ENCODE measurements around the gene FLNB.

The FLNB gene

GRCh38 chr3:57977818-57978235 lies 30.4 kb upstream of the FLNB start:
- Histone ChIP-seq H4K20me1 (ENCODE audit: insufficient read depth, low read length) (no peaks in the 10 kb centered on the region), H3K36me3 (replicated peaks; ENCODE audit: insufficient read depth, low read length) (no peaks in the 10 kb centered on the region), H3K9me3 (replicated peaks; ENCODE audit: insufficient read depth, low read length) (no peaks in the 10 kb centered on the region), H3K9ac (ENCODE audit: low read length) (no peak overlapping the region), H3K4me3 (ENCODE audit: low read length) (no peak overlapping the region), H3K27me3 (replicated peaks; ENCODE audit: insufficient read depth, low read length) (no peaks in the 10 kb centered on the region), H3K27ac (ENCODE audit: low read length) (no peak overlapping the region), H3K4me2 (ENCODE audit: low read depth, low read length) (no peak overlapping the region), H3F3A (ENCODE audit: insufficient read depth, low read length) (no peaks in the 10 kb centered on the region), H3K4me1 (ENCODE audit: low read length) (no peaks in the 10 kb centered on the region), H2AFZ (ENCODE audit: low read length) (no peak overlapping the region), H3K79me2 (ENCODE audit: low read length) (no peaks in the 10 kb centered on the region), H3K9me2 (replicated peaks; ENCODE audit: insufficient read depth, low read length) (no peaks in the 10 kb centered on the region)
- DNase-seq, result no peak
- TF ChIP-seq EZH2 (optimal IDR thresholded peaks at IDR 0.05; ENCODE audit: low read depth, low read length), result no peak
- TF ChIP-seq EZH2phosphoT487 (IDR thresholded peaks at IDR 0.05; ENCODE audit: low read length), result no peak
- TF ChIP-seq CTCF (IDR thresholded peaks at IDR 0.05; ENCODE audit: low read length), result no peak

GRCh38 chr3:57978316-57978715 lies 29.9 kb upstream of the FLNB start:
- H3K9me3 ChIP-seq (replicated peaks; ENCODE audit: insufficient read depth, low read length), result no peaks in the 10 kb centered on the region
- no peaks in the 10 kb centered on the region for H4K20me1 ChIP-seq (ENCODE audit: insufficient read depth, low read length)
- H3K27ac ChIP-seq (ENCODE audit: low read length), result no peak overlapping the region
- no peak overlapping the region for H2AFZ ChIP-seq (ENCODE audit: low read length)
- H3K9me2 ChIP-seq (replicated peaks; ENCODE audit: insufficient read depth, low read length), result no peaks in the 10 kb centered on the region
- H3K4me1 ChIP-seq (ENCODE audit: low read length), result peaks cover 1% of the 10 kb centered on the region
- TF ChIP-seq EZH2 (optimal IDR thresholded peaks at IDR 0.05; ENCODE audit: low read depth, low read length) (no peak), CTCF (IDR thresholded peaks at IDR 0.05; ENCODE audit: low read length) (no peak), EZH2phosphoT487 (IDR thresholded peaks at IDR 0.05; ENCODE audit: low read length) (no peak)
- no peaks in the 10 kb centered on the region for H3K79me2 ChIP-seq (ENCODE audit: low read length)
- no peaks in the 10 kb centered on the region for H3F3A ChIP-seq (ENCODE audit: insufficient read depth, low read length)
- H3K9ac ChIP-seq (ENCODE audit: low read length), result no peak overlapping the region
- no peak overlapping the region for H3K4me3 ChIP-seq (ENCODE audit: low read length)
- no peaks in the 10 kb centered on the region for H3K36me3 ChIP-seq (replicated peaks; ENCODE audit: insufficient read depth, low read length)
- no peak for DNase-seq
- H3K4me2 ChIP-seq (ENCODE audit: low read depth, low read length), result no peak overlapping the region
- H3K27me3 ChIP-seq (replicated peaks; ENCODE audit: insufficient read depth, low read length), result no peaks in the 10 kb centered on the region

- no peaks in the 10 kb centered on the region for H3K9me3 ChIP-seq (replicated peaks; ENCODE audit: insufficient read depth, low read length)
- H3K4me1 ChIP-seq (ENCODE audit: low read length), result peaks cover 14% of the 10 kb centered on the region
- H3K9ac ChIP-seq (ENCODE audit: low read length), result no peak overlapping the region
- no peak overlapping the region for H3K4me2 ChIP-seq (ENCODE audit: low read depth, low read length)
- no peak overlapping the region for H3K4me3 ChIP-seq (ENCODE audit: low read length)
- DNase-seq, result no peak
- H3K9me2 ChIP-seq (replicated peaks; ENCODE audit: insufficient read depth, low read length), result no peaks in the 10 kb centered on the region
- TF ChIP-seq EZH2phosphoT487 (IDR thresholded peaks at IDR 0.05; ENCODE audit: low read length), result no peak
- TF ChIP-seq EZH2 (optimal IDR thresholded peaks at IDR 0.05; ENCODE audit: low read depth, low read length), result no peak
- no peak for TF ChIP-seq CTCF (IDR thresholded peaks at IDR 0.05; ENCODE audit: low read length)
- no peaks in the 10 kb centered on the region for H3K36me3 ChIP-seq (replicated peaks; ENCODE audit: insufficient read depth, low read length)
- no peaks in the 10 kb centered on the region for H3K27me3 ChIP-seq (replicated peaks; ENCODE audit: insufficient read depth, low read length)
- H3K27ac ChIP-seq (ENCODE audit: low read length), result no peak overlapping the region
- H3K79me2 ChIP-seq (ENCODE audit: low read length), result no peaks in the 10 kb centered on the region
- H2AFZ ChIP-seq (ENCODE audit: low read length), result no peak overlapping the region
- no peaks in the 10 kb centered on the region; the same call in 1 of the 2 replicates for H3F3A ChIP-seq (ENCODE audit: insufficient read depth, low read length)
- no peaks in the 10 kb centered on the region for H4K20me1 ChIP-seq (ENCODE audit: insufficient read depth, low read length)
Measured at GRCh38 chr3:57980416-57980815, 27.8 kb upstream of the FLNB start.
